ENCODE measurements around the gene LRG1.

LRG1 gene

GRCh38 chr19:4502282-4503131 lies 37.3 kb downstream of the LRG1 start:
- no peak overlapping the region for H3K23ac ChIP-seq (ENCODE audit: low read length in 2 of 2)
- H2AFZ ChIP-seq (ENCODE audit: low read depth, low read length) = no peak overlapping the region
- DNase-seq = no peak
- no peak overlapping the region for H4K91ac ChIP-seq (ENCODE audit: low read length)
- H3K9me3 ChIP-seq (ENCODE audit: control insufficient read depth, low read length) = no peaks in the 10 kb centered on the region
- H3K79me1 ChIP-seq (replicated peaks; ENCODE audit: low read length, poor library complexity, severe bottlenecking) = peaks cover 17% of the 10 kb centered on the region
- H2AK5ac ChIP-seq (ENCODE audit: low read length, severe bottlenecking) = no peak overlapping the region
- H3K36me3 ChIP-seq (ENCODE audit: control insufficient read depth in 1 of 2, insufficient read depth in 2 of 2, low read depth in 1 of 2, low read length in 2 of 2) = peaks cover 59 to 99% of the 10 kb centered on the region in 2 experiments
- H3K4me3 ChIP-seq (ENCODE audit: insufficient read depth in 1 of 2, low read depth in 1 of 2, low read length in 2 of 2) = no peak overlapping the region
- no peak overlapping the region for H3K9ac ChIP-seq (ENCODE audit: low read length)
- H3K4ac ChIP-seq (ENCODE audit: low read depth in 1 of 2, low read length in 2 of 2) = no peak overlapping the region
- H2BK120ac ChIP-seq (ENCODE audit: low read depth, low read length) = no peak overlapping the region
- WGBS = 92% methylated on average over 37 of the region's 37 CpGs
- no peak overlapping the region for H3K14ac ChIP-seq (ENCODE audit: low read length in 2 of 2)
- no peaks in the 10 kb centered on the region for H3K27me3 ChIP-seq (ENCODE audit: control insufficient read depth in 1 of 2, insufficient read depth in 1 of 2, low read length in 2 of 2)
- H4K8ac ChIP-seq (ENCODE audit: low read length) = no peak overlapping the region
- no peak overlapping the region for H2BK5ac ChIP-seq (ENCODE audit: low read depth, low read length, poor library complexity, severe bottlenecking)
- H3K4me2 ChIP-seq (ENCODE audit: low read length, poor library complexity, severe bottlenecking) = no peak overlapping the region
- no peak overlapping the region for H2BK12ac ChIP-seq (ENCODE audit: low read length in 2 of 2)
- no peak overlapping the region for H3K27ac ChIP-seq (ENCODE audit: low read length, poor library complexity, severe bottlenecking)
- H3K18ac ChIP-seq (ENCODE audit: low read depth in 1 of 2, low read length in 2 of 2) = no peak overlapping the region
- H2BK15ac ChIP-seq (ENCODE audit: low read depth, poor library complexity, severe bottlenecking) = no peak overlapping the region
- peaks cover 10% of the 10 kb centered on the region for H3K4me1 ChIP-seq (ENCODE audit: control insufficient read depth, insufficient read depth, low read depth, low read length)

- Histone ChIP-seq H3K36me3 (ENCODE audit: control insufficient read depth in 1 of 2, insufficient read depth in 2 of 2, low read depth in 1 of 2, low read length in 2 of 2) (peaks cover 60 to 99% of the 10 kb centered on the region in 2 experiments), H3K4me2 (ENCODE audit: low read length, poor library complexity, severe bottlenecking) (no peak overlapping the region), H3K14ac (ENCODE audit: low read length in 2 of 2) (no peak overlapping the region), H2AK5ac (ENCODE audit: low read length, severe bottlenecking) (no peak overlapping the region), H2BK120ac (ENCODE audit: low read depth, low read length) (no peak overlapping the region), H3K4me3 (ENCODE audit: insufficient read depth in 1 of 2, low read depth in 1 of 2, low read length in 2 of 2) (no peak overlapping the region), H2BK12ac (ENCODE audit: low read length in 2 of 2) (no peak overlapping the region), H3K79me1 (replicated peaks; ENCODE audit: low read length, poor library complexity, severe bottlenecking) (peaks cover 14% of the 10 kb centered on the region), H3K27me3 (ENCODE audit: control insufficient read depth in 1 of 2, insufficient read depth in 1 of 2, low read length in 2 of 2) (no peaks in the 10 kb centered on the region), H2AFZ (ENCODE audit: low read depth, low read length) (no peak overlapping the region), H2BK15ac (ENCODE audit: low read depth, poor library complexity, severe bottlenecking) (no peak overlapping the region), H3K9ac (ENCODE audit: low read length) (no peak overlapping the region), H3K27ac (ENCODE audit: low read length, poor library complexity, severe bottlenecking) (no peak overlapping the region), H3K4me1 (ENCODE audit: control insufficient read depth, insufficient read depth, low read depth, low read length) (peaks cover 6% of the 10 kb centered on the region), H3K4ac (ENCODE audit: low read depth in 1 of 2, low read length in 2 of 2) (no peak overlapping the region), H4K91ac (ENCODE audit: low read length) (peak overlapping the region; percentile 40), H3K23ac (ENCODE audit: low read length in 2 of 2) (no peak overlapping the region), H3K18ac (ENCODE audit: low read depth in 1 of 2, low read length in 2 of 2) (no peak overlapping the region), H2BK5ac (ENCODE audit: low read depth, low read length, poor library complexity, severe bottlenecking) (no peak overlapping the region), H4K8ac (ENCODE audit: low read length) (no peak overlapping the region), H3K9me3 (ENCODE audit: control insufficient read depth, low read length) (no peaks in the 10 kb centered on the region)
- no peak for DNase-seq
- 93% methylated on average over 22 of the region's 25 CpGs for WGBS
These were observed 38.1 kb downstream of the LRG1 start for GRCh38 chr19:4501691-4502090.

GRCh38 chr19:4500841-4501591 lies 38.8 kb downstream of the LRG1 start:
- WGBS = 97% methylated on average over 29 of the region's 29 CpGs

GRCh38 chr19:4499855-4500254 lies 40.0 kb downstream of the LRG1 start:
- Histone ChIP-seq H3K4ac (ENCODE audit: low read depth in 1 of 2, low read length in 2 of 2) (no peak overlapping the region), H3K9ac (ENCODE audit: low read length) (no peak overlapping the region), H4K8ac (ENCODE audit: low read length) (no peak overlapping the region), H3K36me3 (ENCODE audit: control insufficient read depth in 1 of 2, insufficient read depth in 2 of 2, low read depth in 1 of 2, low read length in 2 of 2) (peaks cover 58 to 97% of the 10 kb centered on the region in 2 experiments), H2BK5ac (ENCODE audit: low read depth, low read length, poor library complexity, severe bottlenecking) (no peak overlapping the region), H2BK15ac (ENCODE audit: low read depth, poor library complexity, severe bottlenecking) (no peak overlapping the region), H3K23ac (ENCODE audit: low read length in 2 of 2) (no peak overlapping the region), H2BK12ac (ENCODE audit: low read length in 2 of 2) (no peak overlapping the region), H3K27ac (ENCODE audit: low read length, poor library complexity, severe bottlenecking) (no peak overlapping the region), H3K4me2 (ENCODE audit: low read length, poor library complexity, severe bottlenecking) (no peak overlapping the region), H4K91ac (ENCODE audit: low read length) (no peak overlapping the region), H3K27me3 (ENCODE audit: control insufficient read depth in 1 of 2, insufficient read depth in 1 of 2, low read length in 2 of 2) (no peaks in the 10 kb centered on the region), H3K14ac (ENCODE audit: low read length in 2 of 2) (no peak overlapping the region), H3K9me3 (ENCODE audit: control insufficient read depth, low read length) (no peaks in the 10 kb centered on the region), H2AFZ (ENCODE audit: low read depth, low read length) (no peak overlapping the region), H3K79me1 (replicated peaks; ENCODE audit: low read length, poor library complexity, severe bottlenecking) (peaks cover 25% of the 10 kb centered on the region), H3K18ac (ENCODE audit: low read depth in 1 of 2, low read length in 2 of 2) (no peak overlapping the region), H2AK5ac (ENCODE audit: low read length, severe bottlenecking) (no peak overlapping the region), H3K4me3 (ENCODE audit: insufficient read depth in 1 of 2, low read depth in 1 of 2, low read length in 2 of 2) (no peak overlapping the region), H2BK120ac (ENCODE audit: low read depth, low read length) (no peak overlapping the region), H3K4me1 (ENCODE audit: control insufficient read depth, insufficient read depth, low read depth, low read length) (no peaks in the 10 kb centered on the region)
- WGBS = 97% methylated on average over 15 of the region's 15 CpGs
- DNase-seq = no peak

More at GRCh38 chr19:4500841-4501591, 38.8 kb downstream of the LRG1 start:
- Histone ChIP-seq H4K8ac (ENCODE audit: low read length) (no peak overlapping the region), H3K27ac (ENCODE audit: low read length, poor library complexity, severe bottlenecking) (no peak overlapping the region), H2BK5ac (ENCODE audit: low read depth, low read length, poor library complexity, severe bottlenecking) (no peak overlapping the region), H3K9ac (ENCODE audit: low read length) (no peak overlapping the region), H3K18ac (ENCODE audit: low read depth in 1 of 2, low read length in 2 of 2) (no peak overlapping the region), H2BK15ac (ENCODE audit: low read depth, poor library complexity, severe bottlenecking) (no peak overlapping the region), H2AFZ (ENCODE audit: low read depth, low read length) (no peak overlapping the region), H3K36me3 (ENCODE audit: control insufficient read depth in 1 of 2, insufficient read depth in 2 of 2, low read depth in 1 of 2, low read length in 2 of 2) (peaks cover 61 to 99% of the 10 kb centered on the region in 2 experiments), H3K27me3 (ENCODE audit: control insufficient read depth in 1 of 2, insufficient read depth in 1 of 2, low read length in 2 of 2) (no peaks in the 10 kb centered on the region), H3K14ac (ENCODE audit: low read length in 2 of 2) (no peak overlapping the region), H3K23ac (ENCODE audit: low read length in 2 of 2) (no peak overlapping the region), H3K79me1 (replicated peaks; ENCODE audit: low read length, poor library complexity, severe bottlenecking) (peaks cover 18% of the 10 kb centered on the region), H2AK5ac (ENCODE audit: low read length, severe bottlenecking) (no peak overlapping the region), H3K4me2 (ENCODE audit: low read length, poor library complexity, severe bottlenecking) (no peak overlapping the region), H3K9me3 (ENCODE audit: control insufficient read depth, low read length) (no peaks in the 10 kb centered on the region), H2BK12ac (ENCODE audit: low read length in 2 of 2) (no peak overlapping the region), H3K4me3 (ENCODE audit: insufficient read depth in 1 of 2, low read depth in 1 of 2, low read length in 2 of 2) (no peak overlapping the region), H3K4me1 (ENCODE audit: control insufficient read depth, insufficient read depth, low read depth, low read length) (no peaks in the 10 kb centered on the region), H2BK120ac (ENCODE audit: low read depth, low read length) (no peak overlapping the region), H4K91ac (ENCODE audit: low read length) (no peak overlapping the region), H3K4ac (ENCODE audit: low read depth in 1 of 2, low read length in 2 of 2) (no peak overlapping the region)
- DNase-seq = no peak

Measured in mesenchymal stem cell (in vitro differentiated cells and primary cell).